NK-92 treated with Interleukin-12 subunit alpha and Interleukin-12 subunit beta, amount 100 ng/mL, for 24 hours (cell line): Measurements from ENCODE around the gene ZFP82.

Experiments
- DNase-seq: peaks from one replicate; lab custom pipeline; 2025; lab: John Stamatoyannopoulos, UW

The ZFP82 gene

GRCh38 chr19:36418287-36419001 lies at the start of gene ZFP82:
Gene ZFP82, minus strand, starts transcription at chr19:36418644. Its CDS starts 8,855 bp downstream, at chr19:36409789.
- DNase-seq = no peak

DNA sequence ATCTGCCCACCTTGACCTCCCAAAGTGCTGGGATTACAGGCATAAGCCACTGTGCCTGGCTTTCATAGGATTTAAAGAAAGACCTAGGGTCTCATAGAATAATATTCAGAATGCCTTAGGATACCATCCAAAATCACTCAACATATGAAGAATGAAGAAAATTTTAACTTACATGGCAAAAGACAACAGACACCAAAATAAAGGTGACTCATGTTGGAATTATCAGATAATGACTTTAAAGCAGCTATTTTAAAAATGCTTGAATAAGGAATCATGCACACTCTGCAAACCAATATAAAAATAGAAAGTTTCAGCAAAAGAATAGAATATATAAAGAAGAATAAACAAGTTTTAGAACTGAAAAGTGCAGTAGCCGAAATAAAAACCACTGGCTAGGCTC lies 41.6 kb upstream of the ZFP82 start:
- no peak for DNase-seq

- DNase-seq = no peak
These were observed 38.4 kb upstream of the ZFP82 start for GRCh38 chr19:36456831-36457230.

DNA sequence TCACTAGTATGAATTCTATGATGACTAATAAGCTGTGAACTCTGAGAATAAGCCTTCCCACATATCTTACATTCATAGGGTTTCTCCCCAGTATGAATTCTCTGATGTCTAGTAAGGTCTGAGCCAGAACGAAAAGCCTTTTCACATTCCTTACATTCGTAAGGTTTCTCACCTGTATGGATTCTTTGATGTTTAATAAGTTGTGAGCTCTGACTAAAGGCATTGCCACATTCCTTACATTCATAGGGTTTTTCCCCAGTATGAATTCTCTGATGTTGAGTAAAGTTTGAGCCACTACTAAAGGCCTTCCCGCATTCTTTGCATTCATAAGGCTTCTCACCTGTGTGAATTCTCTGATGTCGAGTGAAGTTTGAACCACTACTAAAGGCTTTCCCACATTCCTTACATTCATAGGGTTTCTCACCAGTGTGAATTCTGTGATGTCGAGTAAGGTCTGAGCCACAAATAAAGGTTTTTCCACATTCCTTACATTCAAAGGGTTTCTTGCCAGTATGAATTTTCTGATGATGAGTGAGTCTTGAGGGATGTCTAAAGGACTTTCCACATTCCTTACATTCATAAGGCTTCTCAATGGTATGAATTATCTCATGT lies 30.7 kb upstream of the ZFP82 start:
- DNase-seq = no peak

GRCh38 chr19:36441339-36441738 lies 22.9 kb upstream of the ZFP82 start:
- DNase-seq = no peak

- no peak for DNase-seq
These were observed 18.1 kb upstream of the ZFP82 start for GRCh38 chr19:36436531-36436930.

- no peak for DNase-seq
These were observed 5.5 kb upstream of the ZFP82 start for GRCh38 chr19:36423925-36424324.

DNA sequence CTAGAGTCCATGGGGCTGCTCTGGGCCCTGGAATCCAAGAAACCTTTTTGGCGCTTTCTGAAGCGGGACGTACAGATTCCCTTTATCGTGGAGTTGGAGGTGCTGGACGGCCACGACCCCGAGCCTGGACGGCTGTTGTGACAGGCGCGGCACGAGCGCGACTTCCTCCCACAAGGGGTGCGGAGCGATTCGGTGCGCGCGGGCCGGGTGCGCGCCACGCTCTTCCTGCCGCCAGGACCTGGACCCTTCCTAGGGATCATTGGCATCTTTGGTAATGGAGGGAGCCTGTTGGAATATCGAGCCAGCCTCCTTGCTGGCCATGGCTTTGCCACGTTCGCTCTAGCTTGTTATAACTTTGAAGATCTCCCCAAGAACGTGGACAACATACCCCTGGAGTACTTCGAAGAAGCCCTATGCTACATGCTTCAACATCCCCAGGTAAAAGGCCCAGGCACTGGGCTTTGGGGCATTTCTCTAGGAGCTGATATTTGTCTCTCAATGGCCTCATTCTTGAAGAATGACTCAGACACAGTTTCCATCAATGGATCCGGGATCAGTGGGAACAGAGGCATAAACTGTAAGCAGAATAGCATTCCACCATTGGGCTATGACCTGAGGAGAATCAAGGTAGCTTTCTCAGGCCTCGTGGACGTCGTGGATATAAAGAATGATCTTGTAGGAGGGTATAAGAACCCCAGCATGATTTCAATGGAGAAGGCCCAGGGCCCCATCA lies 3.5 kb upstream of the ZFP82 start:
- DNase-seq = no peak

- no peak for DNase-seq
These were observed 2.7 kb upstream of the ZFP82 start for GRCh38 chr19:36420961-36421748.

GRCh38 chr19:36417752-36418286 lies 625 bp downstream of the ZFP82 start:
- DNase-seq = no peak

DNA sequence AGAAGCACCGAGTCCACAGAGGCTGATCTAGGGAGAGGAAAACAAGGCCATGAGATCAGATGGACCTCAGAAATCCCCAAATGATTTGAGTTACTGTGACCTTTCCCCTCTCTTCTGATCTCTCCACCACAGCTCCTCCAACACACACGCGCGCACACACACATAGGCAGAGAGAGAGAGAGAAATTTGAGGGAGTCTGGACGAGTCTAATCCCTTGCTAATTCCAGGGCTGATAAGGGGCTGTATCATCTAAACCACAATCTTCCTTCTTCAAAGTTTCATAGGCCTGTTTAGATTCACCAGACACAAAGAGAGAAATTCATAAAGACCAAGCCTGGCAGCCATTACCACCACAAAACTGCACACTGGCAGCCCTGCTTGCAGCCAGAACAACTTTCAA lies 8.6 kb downstream of the ZFP82 start:
- no peak for DNase-seq

- no peak for DNase-seq
These were observed 10.3 kb downstream of the ZFP82 start for GRCh38 chr19:36408101-36408500.

GRCh38 chr19:36404498-36404897 lies 13.9 kb downstream of the ZFP82 start:
- DNase-seq = no peak

DNA sequence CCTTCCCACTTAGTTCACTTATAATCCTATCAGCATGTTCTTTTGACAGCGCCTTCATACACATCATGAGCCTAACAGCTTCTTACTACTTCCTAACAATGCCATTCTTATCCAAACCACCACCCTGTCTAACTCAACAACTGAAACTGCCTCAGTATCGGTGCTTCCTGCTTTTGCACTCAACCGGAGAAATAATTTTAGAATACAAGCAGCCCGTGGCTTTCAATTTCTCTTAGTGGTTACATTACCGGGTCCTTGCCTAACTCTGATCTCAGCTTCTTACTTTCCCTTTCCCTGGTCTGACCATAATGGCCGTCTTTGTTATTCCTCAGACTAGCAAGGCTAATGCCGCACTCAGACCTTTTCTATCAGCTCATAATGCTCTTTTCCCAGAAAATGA lies 17.0 kb downstream of the ZFP82 start:
- no peak for DNase-seq

GRCh38 chr19:36398571-36398970 lies 19.9 kb downstream of the ZFP82 start:
- no peak for DNase-seq

- DNase-seq = no peak
These were observed 25.3 kb downstream of the ZFP82 start for GRCh38 chr19:36392916-36393673.

DNA sequence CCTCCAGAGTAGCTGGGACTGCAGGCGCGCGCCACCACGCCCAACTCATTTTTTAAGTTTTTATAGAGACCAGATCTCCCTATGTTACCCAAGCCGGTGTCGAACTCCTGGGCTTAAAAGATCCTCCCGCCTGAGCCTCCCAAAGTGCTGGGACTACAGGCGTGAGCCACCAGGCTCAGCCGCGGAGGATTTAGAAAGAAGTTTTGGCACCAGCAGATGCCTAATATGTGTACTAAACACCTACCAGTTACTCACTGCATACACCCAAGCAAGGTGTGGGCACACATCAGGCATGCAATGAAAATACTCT lies 39.0 kb downstream of the ZFP82 start:
- no peak for DNase-seq

- no peak for DNase-seq
These were observed 39.6 kb downstream of the ZFP82 start, which contains the start of gene ZFP14 for GRCh38 chr19:36378625-36379509. Gene ZFP14, minus strand, starts transcription at chr19:36379201. Its CDS starts 11,309 bp downstream, at chr19:36367892.

- DNase-seq = no peak
These were observed 40.8 kb downstream of the ZFP82 start for GRCh38 chr19:36377541-36378178.

- no peak for DNase-seq
These were observed 44.7 kb downstream of the ZFP82 start for GRCh38 chr19:36373638-36374156.
